Right renal pelvis (tissue), 4 donors: ENCODE results near the gene LPCAT1. TPM values are rescaled to one million over a fixed set of nuclear protein-coding genes. Genes with fewer than 3 reads are reported as not detected.
"Not testable (repeated sequence)": the region's sequence is repeated elsewhere in the genome, so short reads cannot be mapped to it uniquely, and the experiment has no call there.

Experiments
- DNase-seq, 4 donors: peaks; one replicate each; pipeline ENCODE4 v3.0.0-alpha.2; 2013; ENCODE audit warnings: low read depth in 4 of 4, low spot score in 3 of 4, missing footprints in 1 of 4
- polyA plus RNA-seq, 4 donors: library from polyadenylated mRNA; unstranded; fragments of 120-200 nt; gene quantifications; one replicate each; pipeline ENCODE4 v1.2.1, GENCODE V29; 2013; ENCODE audit not compliant: insufficient read length in 4 of 4

LPCAT1 gene
- polyA plus RNA-seq, 4 donors = 40.9 to 49.8 (median 46.1) TPM

DNA sequence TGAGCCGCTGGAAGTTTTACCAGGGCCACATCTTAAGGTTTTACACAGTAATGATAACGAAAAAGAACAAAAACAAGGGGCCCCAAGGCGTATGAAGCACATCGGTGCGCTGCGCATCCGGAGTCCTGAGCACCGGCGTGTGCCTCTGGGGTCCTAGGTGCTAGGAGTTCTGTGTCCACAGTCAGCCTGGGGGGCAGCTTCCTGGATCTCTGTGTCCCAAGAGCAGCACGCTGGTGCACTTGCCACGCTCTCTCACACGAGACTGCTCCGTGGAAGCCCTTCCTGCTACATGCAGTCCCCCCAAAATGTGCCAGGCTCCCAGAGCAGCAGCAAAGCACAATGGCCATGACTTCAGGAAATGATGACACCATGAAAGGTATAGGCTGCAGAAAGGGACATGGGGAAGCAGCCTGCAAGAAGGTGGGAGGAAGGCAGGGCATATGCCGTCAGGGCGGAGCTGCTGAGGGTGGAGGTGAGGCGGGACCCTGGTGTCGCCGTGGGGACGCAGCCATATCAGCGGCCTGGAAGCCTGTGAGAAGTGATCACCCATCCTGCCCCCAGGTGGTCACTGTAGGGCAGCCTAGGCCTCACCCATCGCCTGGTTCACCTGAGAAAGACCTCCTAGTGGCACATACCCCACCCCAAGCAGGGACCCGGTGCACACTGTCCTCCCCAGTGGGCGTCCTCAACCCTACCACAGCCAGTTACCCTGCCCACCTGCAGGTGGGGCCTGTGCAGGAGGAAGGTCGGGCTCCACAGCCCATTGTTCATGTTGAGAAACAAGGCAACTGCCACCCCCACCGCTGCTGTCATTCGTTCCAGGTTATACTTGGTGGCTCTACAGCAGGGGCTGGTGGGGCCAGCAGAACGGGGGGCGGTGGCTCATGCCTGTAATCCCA, 54.9 kb downstream of the LPCAT1 start:
- no peak for DNase-seq

DNA sequence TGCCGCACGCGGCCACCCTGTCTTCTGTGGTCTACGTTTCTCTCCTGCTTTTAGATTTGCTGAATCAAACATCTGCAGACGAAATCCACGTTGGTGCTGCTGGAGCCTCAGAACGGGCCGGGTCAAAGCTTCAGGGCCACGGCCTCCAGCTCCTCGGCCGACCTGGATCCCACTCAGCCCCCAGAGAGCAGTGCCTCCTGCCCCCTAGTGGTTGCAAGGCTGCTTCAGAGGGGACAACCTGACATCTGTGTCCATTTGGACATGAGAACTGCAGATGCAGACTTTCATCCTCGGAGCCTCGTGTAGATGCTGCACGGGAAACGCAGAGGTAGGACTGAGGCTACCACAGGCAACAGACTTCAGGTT, 55.5 kb downstream of the LPCAT1 start:
- no peak for DNase-seq

DNA sequence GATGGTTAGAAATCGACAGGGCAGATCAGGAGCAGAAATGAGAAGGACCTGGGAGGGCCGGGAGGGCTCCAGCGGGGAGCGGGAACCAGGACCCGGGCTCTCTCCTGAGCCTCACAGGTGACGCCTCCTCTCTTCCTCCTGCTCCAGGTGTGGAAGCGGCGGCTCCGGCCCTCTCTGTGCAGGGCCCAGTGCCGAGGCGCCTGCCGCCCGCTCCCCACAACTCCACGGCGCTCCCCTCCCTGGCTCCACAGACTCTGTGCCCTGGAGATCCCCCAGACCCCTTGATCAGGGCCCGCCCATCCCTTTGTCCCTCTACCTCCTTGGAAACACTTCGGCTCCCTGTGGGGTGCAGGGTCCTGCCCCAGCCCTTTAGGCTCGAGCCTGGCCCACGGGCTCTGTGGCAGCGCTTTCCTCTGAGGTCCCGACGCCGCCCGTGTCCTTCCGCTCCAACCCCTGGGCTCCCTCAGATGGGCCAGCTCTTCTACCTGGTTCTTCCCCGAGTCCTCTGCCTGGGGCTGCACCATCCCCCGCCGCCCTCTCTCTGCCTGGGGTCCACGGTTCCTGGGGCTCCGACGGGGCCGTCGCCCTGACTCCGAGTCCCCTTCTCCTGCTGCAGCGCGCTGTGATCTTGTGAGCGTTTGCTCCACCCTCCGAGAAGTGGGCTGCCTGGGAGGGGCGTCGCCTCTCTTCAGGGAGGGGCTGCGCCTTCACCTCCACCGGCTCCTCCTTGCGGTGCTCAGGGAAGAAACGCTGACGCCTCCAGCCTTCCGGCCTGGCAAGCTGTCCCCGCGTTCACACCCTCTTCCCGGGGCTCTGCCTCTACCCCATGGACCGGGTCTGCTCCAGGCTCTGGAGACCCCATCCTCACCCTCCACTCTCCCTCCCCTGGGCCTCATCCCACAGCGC, 56.2 kb downstream of the LPCAT1 start:
- no peak for DNase-seq

DNA sequence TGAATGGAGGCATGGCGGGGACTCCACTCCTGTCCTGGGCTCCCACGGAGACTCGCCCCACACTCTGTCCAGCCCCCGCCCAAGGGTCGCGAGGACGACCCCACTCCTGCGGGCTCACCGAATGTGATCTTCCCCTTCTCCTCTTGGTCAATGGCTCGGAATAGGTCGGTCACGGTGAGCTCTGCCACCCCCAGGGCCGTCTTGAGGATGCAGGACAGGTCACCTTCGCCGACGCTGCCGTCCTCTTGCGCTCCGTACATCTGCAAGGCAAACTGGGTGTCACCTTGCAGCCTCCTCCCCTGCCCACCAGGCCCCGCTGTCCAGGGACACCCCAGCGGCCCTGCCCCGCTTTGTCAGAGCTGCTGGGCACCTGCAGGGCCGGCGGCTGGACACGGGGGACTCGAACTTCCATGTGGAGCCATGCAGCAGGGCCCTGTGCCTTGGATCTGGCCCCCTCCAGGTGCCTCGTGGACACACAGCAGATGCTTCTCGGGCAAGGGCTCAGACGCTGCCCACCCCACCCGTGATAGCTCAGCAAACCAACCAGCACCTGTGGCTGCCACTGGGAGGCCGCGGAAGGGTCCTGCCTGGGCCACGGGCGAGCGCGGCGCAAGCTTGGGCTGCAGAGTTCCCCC, 57.0 kb downstream of the LPCAT1 start:
- no peak for DNase-seq

DNA sequence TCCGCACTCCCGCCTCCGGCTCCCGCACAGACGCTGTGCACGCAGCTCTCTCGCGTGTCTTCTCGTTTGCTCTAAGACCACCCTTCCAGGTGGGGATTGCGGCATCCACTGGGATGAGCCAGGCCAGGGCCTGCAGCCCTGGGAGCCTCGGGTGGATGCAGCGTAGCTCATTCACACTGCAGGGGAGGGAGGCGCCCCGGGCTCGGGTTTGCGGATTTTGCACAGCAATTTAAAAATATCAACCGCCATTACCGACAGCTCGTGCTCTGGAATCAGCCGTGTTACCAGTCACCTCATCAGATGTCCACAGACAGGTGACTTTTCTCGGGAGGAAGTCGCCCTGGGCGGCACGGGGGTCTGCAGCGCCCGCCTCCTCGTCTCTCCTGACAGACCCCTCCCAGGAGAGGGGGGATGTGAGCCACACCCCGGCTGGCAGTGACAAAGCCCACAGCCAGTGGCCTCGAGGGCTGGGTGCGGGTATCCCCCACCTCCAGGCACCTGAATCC, 57.7 kb downstream of the LPCAT1 start:
- DNase-seq = no peak

DNA sequence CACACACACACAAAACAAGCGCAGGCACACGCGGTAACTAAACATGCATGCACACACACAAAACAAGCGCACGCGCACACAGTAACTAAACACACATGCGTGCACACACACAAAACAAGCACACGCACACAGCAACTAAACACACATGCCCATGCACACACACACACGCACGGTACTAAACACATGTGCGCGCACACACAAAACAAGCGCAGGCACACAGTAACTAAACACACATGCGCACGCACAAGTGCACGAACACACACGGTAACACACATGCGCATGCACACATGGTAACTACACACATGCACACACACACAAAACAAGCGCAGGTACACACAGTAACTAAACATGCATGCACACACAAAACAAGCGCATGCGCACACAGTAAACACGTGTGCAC, 58.6 kb downstream of the LPCAT1 start:
- no peak for DNase-seq

DNA sequence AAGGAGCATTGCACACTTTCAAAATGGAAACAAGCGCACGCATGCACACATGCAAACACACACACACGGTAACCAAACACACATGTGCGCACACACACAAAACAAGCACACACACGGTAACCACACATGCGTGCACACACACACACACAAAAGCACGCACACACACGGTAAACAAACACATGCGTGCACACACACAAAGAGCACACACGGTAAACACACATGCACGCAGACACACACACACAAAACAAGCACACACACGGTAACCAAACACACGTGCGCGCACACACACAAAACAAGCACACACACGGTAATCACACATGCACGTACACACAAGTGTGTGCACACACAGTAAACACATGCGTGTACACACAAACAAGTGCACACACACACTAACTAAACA, 59.2 kb downstream of the LPCAT1 start:
- no peak for DNase-seq

DNA sequence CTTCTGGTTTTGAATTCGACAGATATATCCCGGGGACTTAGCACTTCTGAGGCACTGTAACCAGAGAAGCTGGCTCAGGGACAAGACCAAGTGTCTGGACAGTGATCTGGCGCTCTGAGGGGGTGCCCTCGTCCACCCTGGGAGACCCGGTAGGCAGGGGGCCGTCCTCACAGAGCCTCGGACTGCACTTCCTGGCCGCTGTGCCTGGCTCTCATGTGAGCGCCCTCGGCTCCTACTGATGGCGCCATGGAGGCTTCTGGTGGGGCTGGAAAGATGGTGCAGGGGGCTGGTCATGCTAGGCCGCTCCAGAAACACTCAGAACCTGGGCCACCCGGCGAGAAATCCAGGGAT, 59.7 kb downstream of the LPCAT1 start:
- DNase-seq = no peak

DNA sequence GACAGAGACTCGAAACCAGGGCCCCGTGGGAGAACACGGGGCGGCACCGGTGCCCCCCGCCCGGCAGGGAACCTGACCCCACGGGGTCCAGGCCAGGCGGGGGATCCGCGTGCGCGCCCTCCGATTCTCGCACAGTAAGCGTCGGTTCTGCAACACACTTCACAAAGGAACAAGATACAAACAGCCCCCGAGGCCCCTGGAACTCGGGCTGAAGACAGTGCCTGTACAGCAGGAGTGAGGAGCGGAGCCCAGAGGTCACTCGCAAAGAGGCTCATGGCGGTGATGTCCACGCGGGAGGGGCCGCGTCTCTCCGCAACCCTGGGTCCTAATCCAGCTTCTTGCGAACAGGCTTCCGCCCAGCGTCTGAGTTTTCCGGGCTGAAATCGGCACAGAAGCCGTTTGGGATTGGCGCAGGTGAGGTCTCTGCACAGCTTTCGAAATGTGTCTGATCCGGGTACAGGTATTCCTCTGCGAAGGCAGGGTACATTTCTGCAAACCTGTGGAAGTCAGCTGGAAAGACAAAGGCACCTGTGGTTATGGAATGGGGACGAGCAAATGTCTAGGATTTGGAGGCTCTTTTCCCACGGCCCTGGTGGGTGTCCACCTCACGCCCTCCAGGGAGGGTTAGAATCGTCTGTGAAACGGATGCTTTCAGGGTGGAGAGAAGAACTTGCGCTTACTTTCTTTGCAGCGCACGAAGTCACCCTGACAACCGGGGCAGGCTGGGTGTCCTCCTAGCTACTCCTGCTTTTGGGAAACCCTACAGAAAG, 60.2 kb downstream of the LPCAT1 start:
- no peak for DNase-seq

DNA sequence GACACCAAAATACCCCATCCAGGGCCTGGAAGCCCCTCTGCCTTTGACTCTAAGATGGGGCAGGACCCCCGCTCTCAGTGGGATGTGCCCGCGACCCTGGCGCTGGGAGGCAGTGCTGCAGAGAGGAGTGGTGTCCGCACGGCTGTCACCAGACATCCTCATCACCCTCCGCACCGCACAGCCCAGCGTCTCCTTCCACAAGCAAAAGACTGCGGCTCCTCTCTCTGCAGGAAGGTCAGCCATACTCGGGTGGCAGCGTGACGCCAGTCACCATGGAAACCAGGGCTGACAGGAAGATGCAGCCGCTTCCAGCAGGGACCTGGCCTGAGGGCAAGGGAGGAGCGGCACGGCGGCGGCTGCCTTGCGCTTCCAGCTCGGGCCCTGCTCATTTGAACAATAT, 61.4 kb downstream of the LPCAT1 start:
- no peak for DNase-seq

DNA sequence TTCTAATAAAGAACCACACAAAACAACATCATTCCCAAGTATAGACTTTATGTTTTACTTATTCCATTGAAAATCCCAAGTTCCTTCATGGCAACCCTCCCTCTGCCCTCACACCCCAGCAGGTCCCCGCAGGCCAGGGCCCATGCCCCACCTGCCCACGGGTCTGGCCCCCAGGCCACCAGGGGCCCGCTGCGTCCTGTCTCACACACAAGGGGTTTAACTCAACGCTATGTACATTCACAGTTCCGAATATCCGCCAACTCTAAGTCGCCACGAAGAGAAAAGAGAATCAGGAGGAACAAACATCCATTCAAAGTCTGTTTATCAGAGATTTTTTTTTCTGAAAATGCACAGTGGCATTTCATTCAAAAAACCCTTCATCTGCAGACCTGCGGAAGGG, 62.4 kb downstream of the LPCAT1 start:
- DNase-seq = no peak

DNA sequence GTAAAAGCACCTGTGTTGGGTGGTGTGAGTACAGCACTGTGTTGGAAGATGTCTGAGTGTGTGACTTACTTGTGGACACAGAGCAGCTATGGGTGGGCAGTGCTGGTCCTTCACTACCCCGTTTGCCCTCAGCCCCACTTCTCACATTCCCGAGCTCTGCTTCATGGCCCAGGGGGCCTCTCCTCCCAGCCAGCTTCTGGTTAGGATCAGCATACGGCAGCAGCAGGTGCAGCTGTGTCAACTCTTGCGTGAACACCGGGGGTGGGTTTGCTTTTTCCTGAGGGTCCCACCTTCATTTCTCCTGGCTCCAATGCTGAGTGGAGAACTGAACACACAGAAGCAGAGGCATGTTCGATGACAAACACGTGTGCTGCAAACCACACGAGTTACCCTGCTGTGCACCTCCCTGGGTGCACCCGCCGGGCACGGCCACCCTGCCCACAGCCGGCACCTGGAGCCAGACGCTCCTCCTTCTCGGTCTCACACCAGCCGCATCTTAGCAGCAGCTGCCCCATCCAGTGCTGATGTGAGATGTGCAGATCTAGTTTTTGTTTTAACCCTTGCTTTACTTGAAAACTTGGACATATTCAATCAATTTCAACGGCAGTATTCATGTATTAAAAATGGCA, 63.6 kb downstream of the LPCAT1 start:
- DNase-seq = no peak

DNA sequence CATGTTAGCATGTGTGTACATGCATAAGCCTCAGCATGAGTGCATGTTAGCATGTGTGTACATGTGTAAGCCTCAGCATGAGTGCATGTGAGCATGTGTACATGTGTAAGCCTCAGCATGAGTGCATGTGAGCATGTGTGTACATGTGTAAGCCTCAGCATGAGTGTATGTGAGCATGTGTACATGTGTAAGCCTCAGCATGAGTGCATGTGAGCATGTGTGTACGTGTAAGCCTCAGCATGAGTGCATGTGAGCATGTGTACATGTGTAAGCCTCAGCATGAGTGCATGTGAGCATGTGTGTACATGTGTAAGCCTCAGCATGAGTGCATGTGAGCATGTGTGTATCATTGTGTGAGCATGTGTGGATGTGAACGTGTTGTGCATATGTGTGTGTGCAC, 64.3 kb downstream of the LPCAT1 start:
- not testable (repeated sequence) for DNase-seq

DNA sequence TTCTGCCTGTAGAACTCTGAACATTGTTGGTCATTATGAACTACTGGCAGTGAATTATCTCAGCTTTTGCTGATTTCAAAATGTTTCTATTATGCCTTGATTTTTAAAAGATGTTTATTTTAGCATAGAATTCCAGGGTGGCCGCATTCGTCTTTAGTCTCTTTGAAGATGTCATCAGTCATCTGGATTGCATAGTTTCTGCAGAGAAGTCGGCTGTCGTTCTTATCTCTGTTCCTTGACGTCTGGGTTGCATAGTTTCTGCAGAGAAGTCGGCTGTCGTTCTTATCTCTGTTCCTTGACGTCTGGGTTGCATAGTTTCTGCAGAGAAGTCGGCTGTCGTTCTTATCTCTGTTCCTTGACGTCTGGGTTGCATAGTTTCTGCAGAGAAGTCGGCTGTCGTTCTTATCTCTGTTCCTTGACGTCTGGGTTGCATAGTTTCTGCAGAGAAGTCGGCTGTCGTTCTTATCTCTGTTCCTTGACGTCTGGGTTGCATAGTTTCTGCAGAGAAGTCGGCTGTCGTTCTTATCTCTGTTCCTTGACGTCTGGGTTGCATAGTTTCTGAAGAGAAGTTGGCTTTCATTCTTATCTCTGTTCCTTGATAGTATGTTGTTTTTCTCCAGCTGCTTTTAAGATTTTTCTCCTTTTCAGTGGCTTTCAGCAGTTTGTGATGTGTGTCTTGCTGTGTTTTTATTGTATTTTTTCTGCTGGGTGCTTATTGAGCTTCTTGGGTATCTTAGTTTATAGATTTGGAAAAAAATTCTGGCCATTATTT, 67.5 kb downstream of the LPCAT1 start:
- not testable (repeated sequence) for DNase-seq

DNA sequence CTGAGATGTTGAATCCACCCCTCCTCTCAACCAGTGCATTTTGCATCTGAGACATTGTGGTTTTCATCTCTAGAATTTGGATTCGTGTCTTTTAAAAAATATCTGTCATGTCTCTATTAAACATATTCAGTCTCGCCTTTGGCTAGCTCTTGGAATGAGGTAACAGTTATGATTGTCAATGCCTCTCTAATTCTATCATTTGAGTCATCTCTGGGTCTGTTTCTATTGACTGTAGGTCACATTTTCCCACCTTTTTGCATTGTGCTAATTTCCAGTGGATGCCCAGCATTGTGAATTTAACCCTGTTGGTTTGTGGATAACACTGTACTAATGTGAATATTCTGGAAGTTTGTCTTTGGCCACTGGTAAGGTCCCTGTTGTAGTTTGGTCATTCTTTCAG, 70.1 kb downstream of the LPCAT1 start:
- DNase-seq = no peak

DNA sequence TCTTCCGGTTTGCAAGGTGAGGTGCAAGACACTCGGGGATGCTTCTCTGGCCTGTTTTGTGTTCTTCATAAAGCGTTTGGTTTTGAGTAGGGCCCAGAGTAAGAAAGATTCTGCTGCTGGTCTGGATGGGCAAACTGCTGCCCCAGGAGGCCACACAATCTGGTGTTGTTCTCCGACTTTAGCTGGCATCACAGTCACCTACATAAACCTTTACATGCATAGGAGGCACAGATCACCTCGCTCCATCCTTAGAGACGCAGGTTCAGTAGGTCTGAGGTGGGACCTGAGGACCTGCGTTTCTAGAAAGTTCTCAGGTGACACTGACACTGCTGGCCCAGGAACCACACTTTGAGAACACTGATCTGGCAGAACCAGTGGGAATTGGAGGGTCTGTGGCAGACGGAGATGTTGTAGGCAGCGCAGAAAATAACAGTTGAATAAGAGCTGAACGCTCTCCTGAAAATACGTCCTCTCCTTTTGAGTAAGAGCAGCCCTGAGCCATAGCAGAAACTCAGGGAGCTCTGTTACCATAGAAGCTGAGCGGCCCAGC, 74.6 kb downstream of the LPCAT1 start:
- no peak for DNase-seq

DNA sequence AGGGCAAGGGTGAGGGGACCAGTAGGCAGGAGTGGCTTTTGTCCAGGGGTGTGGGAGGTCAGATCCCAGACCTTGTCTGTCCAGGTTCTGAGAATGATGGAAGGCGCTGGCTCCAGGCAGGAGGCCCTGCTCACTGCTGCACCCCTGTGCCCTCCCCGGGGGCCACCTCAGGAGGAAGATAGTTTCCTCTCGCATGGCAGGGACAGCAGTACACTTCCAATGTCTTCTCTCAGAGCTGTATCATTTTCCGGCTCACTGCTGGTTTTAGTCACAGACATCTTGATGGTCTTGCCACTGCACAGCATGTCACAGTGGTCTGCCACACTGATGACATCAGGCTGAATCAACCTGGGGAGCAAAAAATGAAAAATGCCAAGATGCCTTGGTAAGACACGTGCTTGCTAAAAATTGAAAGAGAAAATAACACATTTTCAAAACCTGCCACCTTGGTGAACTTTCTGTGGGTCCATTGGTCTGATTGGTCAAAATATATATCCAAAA, 75.2 kb downstream of the LPCAT1 start:
- DNase-seq = no peak

DNA sequence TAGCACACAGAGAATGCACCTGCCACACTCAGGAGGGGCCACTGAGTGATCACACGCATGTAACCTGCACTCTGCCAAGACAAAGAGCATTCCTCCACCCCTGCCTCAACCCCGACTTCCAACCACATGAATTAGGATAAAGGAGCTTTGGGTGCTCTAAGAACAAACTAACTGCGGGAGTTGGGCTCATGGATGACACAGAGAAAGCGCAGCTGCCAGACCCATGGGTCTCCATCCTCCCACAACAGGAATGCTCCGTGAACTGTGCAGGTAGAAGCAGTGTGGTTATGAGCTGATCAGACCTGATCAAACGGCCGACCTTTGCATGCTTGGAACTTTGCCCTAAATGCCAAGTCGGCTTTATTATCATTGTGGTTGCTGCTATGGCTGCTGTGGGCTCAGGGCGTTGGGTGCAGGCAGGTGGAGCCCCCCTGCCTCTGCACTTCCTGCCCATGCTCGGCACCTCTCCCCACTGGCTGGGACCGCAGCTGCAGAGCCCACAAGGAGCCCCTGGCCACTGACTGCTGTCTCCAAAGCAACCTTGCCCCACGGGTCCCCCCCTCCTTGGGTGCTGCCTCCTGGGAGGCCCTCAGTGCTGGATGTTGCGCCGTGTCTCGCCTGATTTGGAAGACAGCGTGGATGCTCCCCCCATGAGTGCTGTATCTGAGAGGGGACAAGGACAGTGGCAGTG, 75.9 kb downstream of the LPCAT1 start:
- DNase-seq = no peak
